Epithelial cell of esophagus (primary cell): ENCODE results near the gene ABCC2.
A peak's percentile ranks its signal among the peaks of the same experiment; 100 is the strongest.

Experiments
- DNase-seq: peaks from one replicate; pipeline ENCODE4 v3.0.0; 2010; ENCODE audit warnings: low read depth
- H3K4me3 ChIP-seq: 2 replicates; pipeline ENCODE4 v1.5.1; 2011; ENCODE audit warnings: mild to moderate bottlenecking, low read length, control low read depth
- CTCF ChIP-seq: IDR thresholded peaks from 2 replicates; pipeline ENCODE4 v1.5.1; 2011; ENCODE audit warnings: low read depth, mild to moderate bottlenecking, low read length, control low read depth, inconsistent platforms; ENCODE audit not compliant: insufficient read depth; ENCODE audit errors: missing control alignments

The ABCC2 gene

DNA sequence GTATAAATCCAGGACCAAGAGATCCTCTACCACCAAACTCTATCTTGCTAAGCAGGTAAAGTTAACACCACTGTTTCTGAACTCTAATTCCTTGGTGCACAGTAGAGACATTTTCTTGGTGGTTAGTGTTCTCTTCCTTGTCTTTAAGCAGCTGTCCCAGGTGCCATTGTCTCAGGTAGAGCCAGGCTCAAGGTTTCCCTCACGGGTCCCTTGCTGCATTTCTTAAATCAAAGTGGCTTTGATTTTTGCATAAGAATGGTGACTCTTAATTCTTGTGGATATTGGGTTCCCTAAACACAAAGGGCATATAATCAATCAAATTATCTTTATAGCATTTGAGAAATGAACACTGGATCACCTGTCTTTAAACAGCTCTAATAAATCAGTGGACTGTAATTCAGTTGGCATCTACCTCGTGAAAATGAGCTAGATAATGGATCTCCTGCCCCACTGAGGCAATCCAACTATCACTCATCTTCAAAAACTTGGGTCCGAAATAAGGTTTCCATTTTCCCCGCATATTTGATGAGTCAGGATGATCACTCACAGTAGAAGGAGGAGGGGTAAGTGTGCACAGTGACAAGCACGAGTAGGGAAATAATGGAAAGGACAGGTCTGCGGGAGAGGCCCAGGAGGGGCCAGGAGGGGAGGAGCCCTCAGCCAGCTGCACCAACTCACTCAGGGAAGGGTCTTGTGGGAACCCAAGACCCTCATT is 2.4 kb downstream of the ABCC2 start:
- no peak for TF ChIP-seq CTCF
- no peak for DNase-seq
- no peak overlapping the region for H3K4me3 ChIP-seq

DNA sequence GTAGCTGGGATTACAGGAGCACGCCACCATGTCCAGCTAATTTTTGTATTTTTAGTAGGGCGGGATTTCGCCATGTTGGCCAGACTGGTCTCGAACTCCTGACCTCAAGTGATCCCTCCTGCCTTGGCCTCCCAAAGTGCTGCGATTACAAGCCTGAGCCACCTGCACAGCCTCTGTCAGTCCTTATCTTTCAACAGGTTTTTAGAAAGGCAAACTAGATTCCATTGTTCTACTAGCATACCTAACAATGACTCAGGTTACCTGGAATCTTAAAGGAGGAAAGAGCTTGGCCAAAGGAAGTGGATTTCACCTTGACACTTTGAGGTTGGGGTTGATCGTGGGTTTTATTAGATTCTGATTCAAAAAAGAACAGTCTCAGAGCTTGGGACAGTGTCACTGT is 3.2 kb downstream of the ABCC2 start:
- no peak for TF ChIP-seq CTCF
- peak; percentile 82 for DNase-seq
- no peak overlapping the region for H3K4me3 ChIP-seq

GRCh38 chr10:99787311-99787710 is 4.9 kb downstream of the ABCC2 start:
- no peak for TF ChIP-seq CTCF
- no peak for DNase-seq
- no peak overlapping the region for H3K4me3 ChIP-seq

GRCh38 chr10:99787782-99788445 is 5.5 kb downstream of the ABCC2 start:
- no peak for TF ChIP-seq CTCF
- H3K4me3 ChIP-seq: no peak overlapping the region
- DNase-seq: no peak

DNA sequence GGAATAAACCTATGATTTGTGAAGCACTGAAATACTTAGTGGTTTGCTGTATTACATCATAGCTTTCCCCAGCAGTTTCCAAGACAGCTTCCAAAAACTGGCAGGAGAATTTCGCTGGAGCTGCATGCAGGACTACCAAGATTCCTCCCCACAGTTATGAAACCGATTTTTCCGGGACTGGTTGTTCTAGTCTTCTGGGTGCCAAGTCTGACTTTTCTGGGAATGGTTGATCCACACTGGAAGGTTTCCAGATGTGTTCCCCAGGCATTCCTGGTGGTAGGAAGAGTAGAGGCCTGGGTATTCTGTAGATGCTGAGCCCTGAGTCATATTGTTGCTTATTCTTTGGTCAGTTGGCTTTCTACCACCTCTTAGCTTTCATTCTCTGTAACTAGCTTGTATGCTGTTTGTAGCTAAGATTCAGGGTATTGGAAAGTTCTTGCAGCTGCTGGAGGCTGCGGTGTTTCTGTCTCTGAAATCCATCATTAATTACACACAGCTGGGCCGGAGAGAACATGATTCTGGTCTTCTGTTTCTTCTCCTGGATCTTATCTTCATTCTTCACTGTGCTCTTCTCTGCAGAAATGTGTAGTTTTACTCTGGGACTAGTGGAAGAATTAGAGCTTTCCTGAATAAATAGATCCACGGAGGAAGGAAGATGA is 6.3 kb downstream of the ABCC2 start:
- no peak overlapping the region for H3K4me3 ChIP-seq
- DNase-seq: peak; percentile 21
- no peak for TF ChIP-seq CTCF

GRCh38 chr10:99791831-99792230 is 9.4 kb downstream of the ABCC2 start:
- no peak overlapping the region for H3K4me3 ChIP-seq
- DNase-seq: no peak
- TF ChIP-seq CTCF: no peak
